GM23248 (cell line): ENCODE data around the gene IFNLR1.

ENCODE experiments used
- EZH2 ChIP-seq: fragments of 200-600 bp; sonication (generic); IDR thresholded peaks from 2 replicates; pipeline ENCODE4 v1.6.1; 2018; ENCODE audit warnings: antibody characterized with exemption, mild to moderate bottlenecking; ENCODE audit not compliant: insufficient read depth, poor library complexity, severe bottlenecking
- EZH2phosphoT487 ChIP-seq: fragments of 200-600 bp; sonication (generic); IDR thresholded peaks from 2 replicates; pipeline ENCODE4 v1.6.1; 2018; ENCODE audit warnings: antibody characterized with exemption, moderate library complexity, mild to moderate bottlenecking, low read depth; ENCODE audit not compliant: insufficient read depth

- TF ChIP-seq EZH2 (no peak), EZH2phosphoT487 (no peak)
Observed at GRCh38 chr1:24203404-24203803, 16.3 kb upstream of the IFNLR1 start.
